G401.6 (cell line): ENCODE data around the gene NMNAT2.
"Not testable (repeated sequence)": the region's sequence is repeated elsewhere in the genome, so short reads cannot be mapped to it uniquely, and the experiment has no call there.

Source experiments
- FAIRE-seq: peaks from 2 replicates; lab custom pipeline; 2012; peaks lifted over from hg19 to GRCh38; lab: Jason Lieb, UNC

The NMNAT2 gene

DNA sequence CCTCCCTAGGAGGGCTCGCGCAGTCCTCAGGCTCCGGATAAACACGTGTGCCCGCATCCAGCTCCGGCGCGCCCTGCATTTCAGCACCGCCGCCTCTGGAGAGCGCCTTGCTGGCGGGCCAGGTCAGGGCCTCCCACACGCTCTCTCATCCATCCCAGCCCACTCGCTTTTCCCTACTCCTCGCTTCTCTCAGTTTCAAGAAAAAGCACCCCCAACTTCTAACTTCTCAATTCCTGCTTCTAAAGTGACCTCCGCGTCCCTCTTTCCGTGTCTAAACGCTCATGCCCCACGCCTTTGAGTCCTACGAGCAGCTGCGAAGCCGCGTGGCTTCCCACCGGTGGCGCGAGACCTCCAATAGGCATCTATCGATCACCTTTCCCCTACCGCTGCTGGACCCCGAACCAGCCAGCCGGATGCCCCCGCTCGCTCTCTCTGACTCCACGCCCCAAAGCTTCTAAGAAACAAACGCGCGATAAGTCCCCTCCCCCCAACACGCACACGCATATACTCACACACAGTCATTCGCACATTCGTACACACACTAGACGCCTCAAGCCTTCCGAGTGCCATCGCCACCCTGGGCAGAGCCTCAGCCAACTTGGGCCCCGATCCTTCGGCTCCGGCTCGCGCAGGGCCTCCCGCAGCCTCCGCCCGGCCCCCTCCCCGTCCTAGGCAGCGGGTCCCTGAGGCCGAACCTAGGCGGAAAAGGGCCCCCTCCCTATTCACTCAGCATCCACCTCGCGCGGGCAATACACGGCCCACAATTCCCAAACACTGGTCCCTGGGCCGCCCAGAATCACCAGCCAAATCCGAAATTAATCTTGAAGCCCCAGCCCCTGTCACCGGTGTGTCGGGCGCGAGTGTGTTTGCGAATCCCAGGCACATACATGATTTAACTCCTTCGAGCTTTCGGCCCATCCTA is 1.1 kb downstream of the NMNAT2 start:
- no peak for FAIRE-seq

DNA sequence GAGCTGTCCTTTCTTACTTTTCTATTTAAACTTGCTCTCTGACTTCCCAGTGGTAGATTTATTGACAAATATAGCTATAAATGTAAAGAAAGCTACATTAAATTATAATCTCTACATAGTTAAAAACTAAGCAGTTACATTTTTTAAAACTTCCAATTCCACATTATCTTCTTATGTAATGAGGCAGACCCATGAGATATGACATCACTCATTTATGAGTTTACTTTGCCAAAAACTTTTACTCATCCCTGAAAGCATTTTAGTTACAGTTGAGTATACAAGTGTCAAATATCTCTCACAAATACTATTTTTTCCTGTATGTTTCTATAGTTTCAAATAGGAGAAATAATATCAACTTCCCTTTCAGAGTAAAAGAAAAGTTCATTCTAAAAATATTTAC is 3.8 kb downstream of the NMNAT2 start:
- no peak for FAIRE-seq

DNA sequence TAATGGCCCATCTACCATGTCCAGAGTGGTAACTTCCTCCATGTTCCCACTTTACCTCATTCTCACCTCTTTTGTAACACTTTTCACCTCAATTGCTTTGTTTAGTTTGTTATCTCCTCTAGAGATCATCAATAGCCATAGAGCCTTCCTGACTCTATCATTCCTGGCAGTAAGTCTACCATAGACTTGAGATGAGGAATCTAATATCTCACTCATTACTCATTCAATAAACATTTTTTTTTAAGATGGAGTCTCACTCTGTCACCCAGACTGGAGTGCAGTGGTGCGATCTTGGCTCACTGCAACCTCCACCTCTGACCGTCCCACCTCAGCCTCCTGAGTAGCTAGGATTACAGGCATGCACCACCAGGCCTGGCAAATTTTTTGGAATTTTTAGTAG is 7.1 kb downstream of the NMNAT2 start:
- no peak for FAIRE-seq

DNA sequence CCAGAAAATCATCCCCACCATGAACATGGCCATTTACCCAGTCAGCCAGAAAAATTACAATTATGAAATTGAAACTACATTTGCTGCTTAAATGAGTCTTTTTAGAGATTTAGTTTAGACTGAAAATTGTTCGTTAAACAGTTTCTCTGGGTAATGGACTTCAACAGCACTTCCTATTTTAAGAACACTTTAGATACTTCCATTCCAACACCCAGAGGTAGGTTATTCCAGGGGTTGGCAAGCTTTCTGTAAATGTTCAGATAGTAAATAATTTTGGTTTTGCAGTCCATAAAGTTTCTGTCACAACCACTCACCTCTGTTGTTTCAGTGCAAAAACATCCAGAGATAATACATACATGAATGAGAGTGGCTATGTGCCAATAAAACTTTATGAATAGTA is 10.2 kb downstream of the NMNAT2 start:
- FAIRE-seq: no peak

DNA sequence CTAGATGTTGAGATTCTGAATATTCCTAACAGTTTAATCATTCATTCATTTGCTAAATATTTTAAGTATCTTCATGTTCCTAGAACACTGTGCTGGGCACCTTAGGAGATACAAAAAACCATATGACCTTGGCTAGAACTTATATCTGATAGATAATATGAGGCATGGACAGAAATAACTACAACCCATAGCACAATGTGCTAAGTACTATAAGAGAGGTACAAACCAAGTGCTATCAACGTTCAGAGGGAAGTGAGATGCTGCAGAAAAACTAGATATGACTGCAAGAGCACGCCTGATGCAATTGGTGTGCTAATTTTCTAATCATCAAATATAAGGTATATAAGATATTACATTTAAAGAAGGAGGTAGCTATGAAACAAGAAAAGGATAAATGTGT is 10.7 kb downstream of the NMNAT2 start:
- FAIRE-seq: no peak

DNA sequence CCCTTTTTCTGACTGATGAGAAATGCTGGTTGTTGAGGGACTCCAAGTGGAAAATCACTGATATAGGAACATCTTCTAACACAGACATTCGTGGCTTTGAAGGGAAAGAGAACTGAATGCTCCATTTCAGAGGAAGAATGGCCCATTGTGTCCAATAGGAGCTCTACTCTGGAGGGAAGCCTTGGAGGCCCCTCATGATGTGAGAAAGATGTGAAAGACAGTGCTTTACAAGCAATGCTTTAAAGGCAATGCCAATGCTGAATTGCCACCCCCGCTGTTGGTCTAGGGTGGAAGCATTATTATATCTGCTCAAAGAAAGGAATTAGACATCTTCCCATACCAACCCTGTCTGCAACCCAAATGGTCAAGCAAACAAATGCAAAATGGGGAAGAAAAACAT is 13.7 kb downstream of the NMNAT2 start:
- no peak for FAIRE-seq

DNA sequence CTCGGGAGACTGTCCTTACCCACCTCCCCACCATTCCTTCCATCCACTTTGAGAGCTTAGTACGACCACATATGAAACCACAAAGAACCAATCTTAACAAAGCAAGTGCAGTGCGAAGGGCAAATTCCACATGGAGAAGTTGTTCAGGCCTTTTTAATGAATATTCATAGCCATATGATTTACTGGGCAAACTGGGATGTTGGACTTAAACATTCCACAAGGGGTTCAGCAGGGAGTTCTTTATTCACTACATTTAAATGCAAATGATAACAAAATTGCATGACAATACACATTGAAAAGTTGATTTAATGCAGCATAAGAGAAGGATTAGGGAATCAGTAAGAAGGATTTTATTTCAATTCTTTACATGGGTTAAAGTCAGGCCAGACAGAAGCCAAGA is 14.7 kb downstream of the NMNAT2 start:
- no peak for FAIRE-seq

DNA sequence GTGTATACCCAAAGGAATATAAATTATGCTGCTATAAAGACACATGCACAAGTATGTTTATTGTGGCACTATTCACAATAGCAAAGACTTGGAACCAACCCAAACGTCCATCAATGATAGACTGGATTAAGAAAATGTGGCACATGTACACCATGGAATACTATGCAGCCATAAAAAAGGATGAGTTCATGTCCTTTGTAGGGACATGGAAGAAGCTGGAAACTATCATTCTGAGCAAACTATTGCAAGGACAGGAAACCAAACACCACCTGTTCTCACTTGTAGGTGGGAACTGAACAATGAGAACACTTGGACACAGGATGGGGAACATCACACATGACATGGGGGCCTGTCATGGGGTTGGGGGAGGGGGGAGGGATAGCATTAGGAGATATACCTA is 16.6 kb downstream of the NMNAT2 start:
- not testable (repeated sequence) for FAIRE-seq

DNA sequence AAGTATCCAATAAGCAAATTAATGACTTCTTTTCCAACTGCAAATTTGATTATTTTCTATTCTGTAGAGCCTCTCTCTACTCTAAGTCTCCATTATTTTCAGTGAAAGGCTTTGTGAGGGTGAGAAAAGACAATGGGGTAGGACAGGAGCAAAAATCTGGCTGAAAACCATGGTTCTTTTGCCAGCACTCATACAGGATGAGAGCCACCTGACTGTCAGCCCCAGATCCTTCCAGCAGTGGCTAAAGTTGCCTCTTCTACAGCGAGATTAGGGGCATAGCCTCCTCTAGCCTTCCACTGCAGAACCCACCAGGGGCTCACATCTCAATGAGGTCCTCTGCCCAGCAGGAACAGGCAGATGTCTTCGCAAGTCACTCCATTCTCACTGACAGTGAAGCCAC is 23.7 kb downstream of the NMNAT2 start:
- no peak for FAIRE-seq

DNA sequence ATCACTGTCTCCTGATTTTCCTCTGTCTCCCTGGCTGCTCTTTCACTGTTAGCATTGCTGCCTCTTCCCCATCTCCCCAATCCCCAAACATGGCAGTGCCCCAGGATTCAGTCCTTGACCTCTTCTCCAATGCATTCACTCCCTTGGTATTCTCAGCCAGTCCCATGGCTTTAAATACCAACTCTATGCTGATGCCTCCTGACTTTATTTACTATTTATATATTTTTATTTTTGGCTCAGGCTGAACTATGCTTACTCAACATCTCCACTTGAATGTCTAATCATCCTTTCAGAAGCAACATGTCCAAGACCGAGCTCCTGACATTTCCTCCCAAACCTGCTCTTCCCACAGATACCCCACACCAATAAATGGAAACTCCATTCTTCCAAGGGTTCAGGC is 26.3 kb downstream of the NMNAT2 start:
- no peak for FAIRE-seq

DNA sequence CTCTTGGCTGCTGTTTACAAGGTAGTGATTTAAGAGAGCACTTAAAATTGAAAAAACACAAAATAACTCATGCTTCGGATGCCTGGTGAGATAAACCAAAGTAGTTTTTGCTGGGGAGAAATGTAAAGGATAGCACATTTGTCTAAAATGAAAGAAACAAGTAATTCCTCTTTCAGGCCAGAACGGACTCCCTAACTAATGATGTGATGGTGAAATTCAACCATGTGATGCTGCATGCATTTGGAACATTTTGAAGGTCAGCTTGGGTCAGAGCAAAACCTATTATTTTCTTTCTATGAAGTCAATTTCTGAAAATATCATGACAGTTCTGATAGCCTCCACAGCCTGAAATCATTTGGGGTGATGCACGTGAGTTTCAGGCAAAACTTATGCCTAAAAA is 27.6 kb downstream of the NMNAT2 start:
- FAIRE-seq: no peak

DNA sequence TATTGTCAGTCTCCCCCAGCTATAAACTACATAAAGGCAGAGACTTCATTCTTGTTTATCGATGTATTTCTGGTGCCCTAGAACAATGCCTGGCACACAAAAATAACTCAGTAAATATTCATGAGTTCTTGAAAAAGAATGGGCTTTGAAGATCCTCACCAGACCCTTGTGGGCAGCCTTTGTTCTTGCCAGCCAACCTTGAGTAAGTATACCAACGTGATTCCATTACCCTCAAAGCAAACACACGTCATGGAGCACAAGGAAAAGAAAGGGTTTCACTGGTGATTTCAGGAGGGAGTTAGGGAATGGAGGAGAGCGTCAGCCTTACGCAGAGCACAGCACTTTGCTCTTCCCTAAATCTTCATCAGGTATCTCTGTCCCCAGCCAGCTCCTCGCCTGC is 29.4 kb downstream of the NMNAT2 start:
- FAIRE-seq: no peak

DNA sequence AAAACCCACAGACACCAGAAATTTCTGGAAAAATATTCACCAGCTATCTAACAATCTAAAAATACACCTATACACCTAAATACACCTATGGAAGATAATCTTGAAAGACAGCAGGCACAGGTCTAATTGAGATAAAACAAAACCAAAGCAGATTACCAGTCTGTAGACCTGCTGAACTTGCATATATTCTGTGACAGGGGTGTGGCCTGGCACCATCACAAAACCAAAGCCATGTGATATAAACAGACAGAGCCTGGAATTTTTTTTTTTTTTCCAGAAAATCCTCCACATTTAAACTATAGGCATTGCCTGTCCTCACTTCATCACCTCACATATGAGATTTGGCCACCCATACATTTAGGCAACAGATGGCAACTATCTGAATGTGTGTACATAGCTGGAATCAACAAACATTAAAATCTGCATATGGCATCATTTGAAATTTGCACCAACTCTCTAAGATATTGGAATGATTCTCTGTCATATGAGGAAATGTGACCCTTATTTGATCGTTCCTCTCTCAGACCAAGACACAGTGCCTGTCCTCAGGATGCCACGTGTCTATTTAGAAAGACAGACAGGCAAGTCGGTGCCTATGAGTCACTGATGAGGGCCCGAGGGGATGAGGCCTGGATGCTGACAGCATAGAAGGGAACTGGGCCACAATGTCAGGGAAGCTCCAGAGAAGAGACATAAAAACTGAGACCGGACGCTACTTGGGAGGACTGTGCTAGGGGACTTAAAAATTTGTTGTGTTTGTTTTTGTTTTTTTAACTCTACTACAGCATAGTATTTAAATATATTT is 32.6 kb downstream of the NMNAT2 start:
- FAIRE-seq: no peak

DNA sequence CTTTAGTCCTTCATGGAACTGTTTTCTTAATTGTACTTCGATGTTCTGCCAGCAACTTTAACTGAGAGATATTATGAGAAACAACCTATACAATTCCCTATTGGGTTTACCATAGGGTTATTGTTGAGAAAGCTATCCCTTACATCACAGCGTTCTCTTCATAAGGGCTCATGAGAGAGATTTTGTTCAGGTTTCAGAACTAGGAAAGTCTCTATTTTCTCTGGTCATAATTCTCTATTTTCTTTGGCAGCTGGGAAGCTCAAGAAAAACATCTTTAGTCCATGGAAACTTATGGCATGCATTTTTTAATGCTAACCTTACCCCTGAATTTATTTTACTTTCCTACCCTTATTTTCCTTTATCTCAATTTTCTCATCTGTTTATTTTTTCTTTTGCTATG is 38.2 kb downstream of the NMNAT2 start:
- FAIRE-seq: no peak

DNA sequence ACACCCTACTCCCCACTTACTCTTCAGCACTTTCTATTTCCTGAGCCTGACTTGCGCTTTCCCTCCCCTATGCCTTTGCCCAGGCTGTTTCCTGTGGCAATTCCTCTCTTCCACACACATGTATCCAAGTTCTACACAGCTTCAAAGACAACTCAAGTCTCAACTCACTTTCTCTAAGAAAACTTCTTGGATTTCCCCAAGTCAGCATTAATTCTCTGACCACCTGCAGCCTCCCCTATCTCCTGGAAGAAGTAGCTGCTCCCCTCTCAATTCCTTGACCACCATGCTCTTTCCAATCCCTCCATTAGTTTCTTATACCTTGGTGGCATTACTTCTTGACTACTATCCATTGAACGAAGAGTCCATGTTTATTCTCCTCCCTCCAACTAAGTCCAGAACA is 42.8 kb downstream of the NMNAT2 start:
- FAIRE-seq: no peak

DNA sequence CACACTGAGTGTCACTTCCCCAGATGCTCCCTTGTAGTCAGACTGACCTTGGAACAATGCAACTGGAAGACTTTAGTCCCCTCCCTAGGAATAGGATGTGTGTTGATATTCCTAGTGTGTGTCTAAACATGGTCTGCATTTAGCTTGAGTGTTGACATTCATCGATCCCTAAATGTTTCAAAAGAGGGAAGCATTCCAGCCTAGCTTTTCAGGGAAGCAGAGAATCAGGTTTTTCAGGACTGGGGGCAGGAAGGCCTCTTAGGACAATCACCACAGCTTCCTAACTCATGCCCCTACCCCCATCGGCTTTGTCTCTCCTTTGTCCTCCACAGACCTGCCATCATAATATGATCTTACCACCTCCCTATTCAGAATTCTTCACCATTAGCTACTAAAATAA is 43.4 kb downstream of the NMNAT2 start:
- FAIRE-seq: no peak

DNA sequence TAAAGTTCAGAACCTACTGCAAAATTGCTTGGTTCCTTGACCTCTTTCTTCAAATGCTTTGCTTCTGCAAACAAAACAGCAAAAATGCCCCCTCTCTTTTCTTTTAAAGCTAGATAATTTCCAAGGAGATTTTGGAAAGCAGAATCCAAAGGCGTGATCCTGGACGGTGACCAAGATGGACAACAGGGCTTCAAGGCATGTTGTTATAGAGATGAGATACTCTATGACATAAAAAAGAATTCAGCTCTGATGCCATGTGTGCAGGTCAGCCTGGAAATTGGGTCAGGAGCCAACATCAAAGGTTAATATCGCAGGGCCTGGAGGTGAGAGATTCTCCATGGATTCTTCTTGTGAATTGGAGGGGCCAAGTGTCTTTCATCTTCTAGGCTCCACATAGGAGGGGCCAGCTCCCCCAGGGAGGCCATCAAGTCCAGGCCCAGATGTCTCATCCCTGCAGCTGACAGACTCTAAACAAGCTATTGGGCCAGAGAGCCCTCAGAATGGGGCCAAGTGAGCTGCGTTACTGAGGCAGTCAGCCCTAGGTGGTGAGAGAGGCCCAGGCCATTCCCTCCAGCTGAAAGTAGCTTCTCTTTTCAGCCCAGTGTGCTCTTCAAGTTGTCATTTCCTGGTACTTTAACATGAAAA is 45.5 kb downstream of the NMNAT2 start:
- FAIRE-seq: no peak

DNA sequence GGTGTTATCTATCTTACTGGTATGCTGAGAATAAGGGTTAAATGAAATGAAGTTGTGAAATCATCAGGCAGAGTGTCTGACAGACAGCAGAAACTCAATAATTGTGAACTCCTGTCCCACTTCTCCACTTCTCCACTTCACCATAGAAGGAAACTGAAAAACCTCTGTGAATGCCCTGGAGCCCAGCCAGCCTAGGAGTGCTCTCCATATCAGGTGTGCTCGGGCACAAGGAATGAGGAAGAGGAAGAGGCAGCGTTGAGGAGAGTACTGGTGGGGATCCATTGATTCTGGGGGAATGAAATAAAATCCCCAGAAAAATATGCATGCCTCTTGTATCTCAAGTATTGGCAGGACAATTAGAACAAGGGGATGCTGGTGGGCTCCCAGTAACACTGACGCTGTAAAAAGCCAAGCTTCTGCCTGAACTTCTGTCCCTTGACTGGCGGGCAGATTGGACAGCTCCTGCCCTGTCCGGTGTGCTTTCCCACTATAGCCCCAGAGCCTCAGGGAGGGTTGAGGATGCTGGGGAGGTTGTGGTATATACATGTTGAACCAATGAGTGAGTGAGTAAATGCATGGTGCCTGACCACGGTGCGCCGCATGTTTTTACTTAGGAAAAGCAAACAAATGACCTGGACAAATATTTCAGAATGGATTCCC is 47.7 kb downstream of the NMNAT2 start:
- no peak for FAIRE-seq

DNA sequence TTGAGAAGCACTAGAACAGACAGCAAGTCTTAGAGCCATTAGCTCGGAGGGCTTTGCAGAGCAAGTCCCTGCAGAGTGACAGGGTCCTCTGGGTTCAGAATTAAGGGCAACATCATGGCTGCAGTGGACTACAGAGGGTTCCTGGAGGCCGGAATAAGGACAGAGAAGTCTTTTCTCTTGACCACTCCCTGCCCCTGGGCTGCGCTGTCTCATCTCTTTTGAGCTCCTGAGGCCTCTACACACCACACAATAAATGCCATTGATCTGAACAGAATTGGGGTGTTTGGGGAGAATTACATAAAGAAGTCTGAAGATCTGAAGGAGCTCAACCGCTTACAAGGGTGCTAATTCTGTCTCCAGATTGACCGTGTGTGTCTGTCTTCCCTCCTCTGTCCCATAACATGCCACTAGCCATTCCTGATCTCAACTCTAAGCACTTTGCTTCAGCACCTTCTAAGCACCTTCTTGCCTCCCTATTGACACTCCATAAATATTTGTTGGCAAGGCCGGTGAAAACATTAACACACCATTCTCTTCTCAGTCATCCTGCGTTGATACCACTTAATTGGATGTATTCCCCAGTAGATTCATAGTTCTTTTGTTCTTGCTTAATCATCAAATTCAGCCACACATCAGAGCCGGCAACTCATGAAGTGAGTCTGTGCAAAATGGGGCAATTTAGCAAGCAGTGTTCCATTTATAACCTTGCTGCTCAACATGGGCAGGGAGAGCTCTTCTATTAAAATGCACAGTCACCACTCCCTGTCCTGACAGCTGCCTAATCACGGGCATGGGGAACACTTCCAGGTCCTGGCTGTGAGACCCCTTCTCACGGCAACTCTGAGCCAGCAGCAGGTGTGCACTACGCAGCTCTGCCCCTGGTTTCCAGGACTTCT is 49.7 kb downstream of the NMNAT2 start:
- no peak for FAIRE-seq

DNA sequence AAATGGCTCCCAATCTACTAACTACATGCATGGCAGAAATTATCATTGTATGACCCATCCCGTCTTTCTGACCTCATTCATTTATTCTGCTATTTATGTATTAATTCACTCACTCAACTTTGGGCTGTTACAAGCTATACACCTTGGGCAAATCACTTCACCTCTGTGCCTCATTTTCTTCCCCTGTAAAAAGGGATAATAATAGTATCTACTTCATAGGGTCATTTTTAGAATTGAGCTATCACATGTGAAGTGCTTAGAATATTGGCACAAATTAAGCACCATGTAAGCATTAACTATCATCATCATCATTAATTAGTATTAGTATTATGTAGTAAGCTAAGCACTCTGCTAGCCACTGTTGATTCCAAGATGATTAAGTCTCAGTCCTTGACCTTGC is 52.1 kb downstream of the NMNAT2 start:
- no peak for FAIRE-seq

DNA sequence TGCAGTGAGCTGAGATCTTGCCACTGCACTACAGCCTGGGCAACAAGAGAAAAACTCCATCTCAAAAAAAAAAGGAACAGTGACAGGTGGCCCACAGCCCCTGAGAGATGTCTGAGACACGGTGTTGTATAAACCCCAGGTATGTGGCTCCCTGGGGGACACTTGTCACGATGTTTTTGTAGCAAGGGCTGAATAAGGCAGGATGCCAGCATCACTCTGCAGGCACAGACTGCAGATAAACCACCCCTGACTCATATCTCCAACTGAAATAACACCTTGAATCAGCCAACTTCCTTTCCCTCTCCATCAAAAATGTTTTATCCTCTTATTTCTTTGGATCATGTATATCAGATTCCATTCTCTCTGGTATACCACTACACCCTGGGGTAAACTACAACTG is 52.5 kb downstream of the NMNAT2 start:
- FAIRE-seq: no peak

DNA sequence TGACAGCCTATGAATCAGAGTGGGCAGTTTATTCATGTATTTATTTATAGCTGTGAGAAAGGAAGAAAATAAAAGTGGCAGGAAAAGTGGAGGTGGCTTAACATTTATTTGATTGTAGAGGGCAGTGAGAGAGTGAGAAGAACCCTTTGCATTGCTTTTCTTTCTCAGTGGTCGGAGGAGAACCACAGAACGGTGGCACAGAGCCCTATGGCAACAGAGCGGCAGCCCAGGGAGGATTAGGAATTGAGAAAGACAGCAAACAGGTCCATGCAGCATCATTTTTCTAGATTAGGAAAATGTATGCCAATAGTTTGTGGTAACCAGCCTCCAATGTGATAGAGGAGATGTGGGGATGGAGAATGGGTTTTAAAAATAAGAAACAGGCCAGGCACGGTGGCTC is 53.1 kb downstream of the NMNAT2 start:
- FAIRE-seq: no peak
